Right ventricle myocardium superior (tissue), 1 donor: ENCODE results near the gene ITGB8. TPM values are rescaled to one million over a fixed set of nuclear protein-coding genes. Genes with fewer than 3 reads are reported as not detected.

Source experiments
- ATAC-seq: fragments of 200-7000 bp; cut with Tn5 transposase; one replicate; pipeline ENCODE4 v1.9.1; 2020; ENCODE audit warnings: mild to moderate bottlenecking; ENCODE audit not compliant: poor library complexity
- DNase-seq: peaks from one replicate; pipeline ENCODE4 v3.0.0-alpha.2; 2020
- intact Hi-C: fragments of 100-400 bp; cut with DNase I; formaldehyde crosslinking; loops from one replicate; pipeline ENCODE4 v1.11.2; 2022
- total RNA-seq: library from RNA; stranded (reverse); fragmentation: NEBNext Ultra II Directional; extraction: Animal tissue kit (Norgen Biotek cat#: 25700); gene quantifications from one replicate; pipeline ENCODE4 v1.2.1, GENCODE V29; 2021
- donor health status: DM: no; HTN: yes; CAD: no; lungs with severe emphysema.

Gene ITGB8
- total RNA-seq, 1 donor from 2014 or later, result 1.9 TPM

GRCh38 chr7:20305726-20306125, 25.0 kb upstream of the ITGB8 start:
- ATAC-seq (no peak), DNase-seq (no peak)
- intact Hi-C loops, result loop anchor here (10.0 kb wide), 1 partner anchor 151 kb away; no protein-coding TSS in a partner anchor

DNA sequence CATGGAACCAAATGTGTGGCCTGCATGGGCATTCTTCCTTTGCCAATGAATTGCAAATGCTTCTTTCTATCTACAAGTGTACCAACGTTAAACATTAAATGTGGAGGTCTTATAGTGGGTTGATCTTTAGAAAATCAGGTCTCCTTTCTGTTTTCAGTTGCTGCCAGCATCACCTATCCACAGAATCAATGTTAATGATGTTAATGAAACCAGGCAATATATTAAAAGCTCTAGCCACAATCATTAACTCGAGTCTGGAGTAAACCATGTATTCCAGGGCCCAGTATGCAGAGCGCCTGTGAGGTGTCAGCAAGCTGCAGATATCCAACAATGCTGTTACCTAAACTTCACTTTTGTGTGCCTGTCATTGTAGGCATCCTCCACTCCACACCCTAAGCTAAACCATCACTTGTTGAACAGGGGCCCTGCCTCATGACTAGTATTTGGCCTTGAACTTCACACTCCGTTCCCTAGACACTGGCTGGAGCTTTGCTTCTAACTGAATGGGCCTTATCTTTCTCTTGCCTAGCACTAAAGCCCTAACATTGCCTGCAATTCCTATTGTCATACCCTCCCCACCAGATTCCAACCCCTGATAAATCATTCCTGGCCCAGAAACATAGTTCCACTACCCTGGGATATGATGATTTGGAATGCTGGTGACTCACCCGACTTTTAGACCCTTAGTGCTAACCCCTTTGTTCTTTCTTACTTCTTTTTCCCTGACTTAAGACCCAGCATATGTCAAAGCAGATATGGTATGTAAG, 24.3 kb upstream of the ITGB8 start:
- ATAC-seq (no peak), DNase-seq (no peak)
- intact Hi-C loops, result loop anchor here (10.0 kb wide), 1 partner anchor 152 kb away; no protein-coding TSS in a partner anchor

- ATAC-seq (no peak), DNase-seq (no peak)
- intact Hi-C loops, result loop anchor here (10.0 kb wide), 1 partner anchor 152 kb away; no protein-coding TSS in a partner anchor
These were observed 23.6 kb upstream of the ITGB8 start for GRCh38 chr7:20307119-20307518.

GRCh38 chr7:20307901-20308300, 22.8 kb upstream of the ITGB8 start:
- DNase-seq (no peak), ATAC-seq (no peak)
- intact Hi-C loops, result loop anchor here (10.0 kb wide), 1 partner anchor 153 kb away; no protein-coding TSS in a partner anchor

GRCh38 chr7:20310301-20310700, 20.4 kb upstream of the ITGB8 start:
- intact Hi-C loops, result no loop called here
- no peak for ATAC-seq

GRCh38 chr7:20310963-20311742, 19.5 kb upstream of the ITGB8 start:
- intact Hi-C loops, result no loop called here
- no peak for ATAC-seq

More at GRCh38 chr7:20310301-20310700, 20.4 kb upstream of the ITGB8 start:
- no peak for DNase-seq

GRCh38 chr7:20311743-20312042, 19.0 kb upstream of the ITGB8 start:
- ATAC-seq (no peak), DNase-seq (no peak)
- intact Hi-C loops, result no loop called here

More at GRCh38 chr7:20310963-20311742, 19.5 kb upstream of the ITGB8 start:
- DNase-seq, result no peak

- ATAC-seq, result no peak
These were observed 18.1 kb upstream of the ITGB8 start for GRCh38 chr7:20312562-20312961.

DNA sequence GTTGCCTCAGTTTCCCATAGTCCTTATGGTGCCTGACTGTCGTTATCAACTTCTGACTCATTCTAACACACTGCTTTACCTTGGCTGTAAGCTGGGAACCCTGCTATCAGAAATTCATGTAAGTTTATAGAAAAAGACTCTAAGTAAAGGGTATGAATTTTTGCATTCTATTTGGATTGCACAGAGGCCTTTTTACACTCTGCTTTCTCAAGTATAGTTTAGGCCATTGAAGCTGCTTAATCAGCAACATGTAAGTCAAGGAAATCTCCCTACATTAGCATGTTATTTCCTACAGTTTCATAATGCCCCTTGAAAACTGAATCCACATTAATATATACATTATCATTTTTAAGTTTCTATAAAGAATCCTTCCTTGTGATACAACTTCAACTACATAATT, 17.1 kb upstream of the ITGB8 start:
- no peak for ATAC-seq
- no peak for DNase-seq
- intact Hi-C loops, result no loop called here

More at GRCh38 chr7:20312562-20312961, 18.1 kb upstream of the ITGB8 start:
- intact Hi-C loops, result no loop called here
- no peak for DNase-seq

DNA sequence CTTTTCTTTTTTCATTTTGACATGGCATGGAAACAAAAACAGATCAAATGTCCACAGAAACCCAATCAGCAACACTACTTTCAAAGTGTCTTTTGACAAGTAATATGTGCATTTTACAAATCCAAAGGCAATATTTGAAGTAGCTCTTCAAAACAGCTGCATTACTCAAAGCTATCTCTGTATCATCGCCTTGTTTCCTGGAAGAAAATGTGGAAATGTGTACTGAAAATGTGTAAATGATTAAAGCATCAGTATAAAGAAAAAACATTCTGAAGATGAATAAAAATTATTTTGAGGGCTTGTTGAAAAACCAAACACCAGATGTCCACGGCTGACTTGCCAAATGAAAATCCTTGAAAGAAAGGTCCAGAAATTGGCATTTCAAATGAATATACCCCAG, 16.5 kb upstream of the ITGB8 start:
- DNase-seq (no peak), ATAC-seq (no peak)
- intact Hi-C loops, result no loop called here

GRCh38 chr7:20316706-20317105, 14.0 kb upstream of the ITGB8 start:
- no peak for DNase-seq
- intact Hi-C loops, result no loop called here
- no peak for ATAC-seq

DNA sequence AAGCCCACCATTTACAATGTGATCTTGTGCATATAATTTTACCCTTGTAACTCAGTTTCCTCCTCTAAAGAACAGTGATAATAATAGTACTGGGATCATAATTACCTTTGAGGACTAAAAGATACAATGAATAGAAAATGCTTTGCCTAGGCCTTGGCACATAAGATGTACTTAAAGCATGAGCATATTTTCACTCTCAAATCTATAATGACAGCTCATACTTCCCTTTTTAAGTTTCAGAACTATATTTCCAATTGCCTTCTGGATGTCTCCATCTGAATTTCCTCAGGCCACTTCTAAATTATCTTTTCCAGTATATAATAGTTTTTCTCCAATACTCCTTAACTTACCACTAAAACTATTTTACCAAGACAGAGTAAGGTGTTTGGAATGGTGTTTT, 13.3 kb upstream of the ITGB8 start:
- intact Hi-C loops, result no loop called here
- no peak for ATAC-seq
- no peak for DNase-seq

DNA sequence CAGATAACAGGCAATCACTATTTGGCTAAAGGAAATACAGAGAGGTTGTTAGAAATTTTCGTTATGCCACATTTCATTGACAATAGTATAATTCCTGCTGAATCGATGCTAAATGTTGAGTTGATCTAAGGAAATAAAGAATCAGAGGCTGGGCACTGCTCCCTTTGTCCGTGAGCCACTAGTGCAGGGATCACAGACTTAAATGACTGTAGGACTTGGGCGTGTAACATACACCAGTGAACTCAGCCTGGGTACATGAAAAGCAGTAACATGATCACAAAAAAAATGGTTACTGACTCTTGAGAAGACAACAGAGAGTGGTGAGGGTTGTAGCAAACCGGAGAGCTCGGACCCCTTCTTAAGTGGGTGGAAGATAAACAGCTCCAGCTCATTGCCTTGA, 11.8 kb upstream of the ITGB8 start:
- intact Hi-C loops, result no loop called here
- ATAC-seq (no peak), DNase-seq (no peak)

DNA sequence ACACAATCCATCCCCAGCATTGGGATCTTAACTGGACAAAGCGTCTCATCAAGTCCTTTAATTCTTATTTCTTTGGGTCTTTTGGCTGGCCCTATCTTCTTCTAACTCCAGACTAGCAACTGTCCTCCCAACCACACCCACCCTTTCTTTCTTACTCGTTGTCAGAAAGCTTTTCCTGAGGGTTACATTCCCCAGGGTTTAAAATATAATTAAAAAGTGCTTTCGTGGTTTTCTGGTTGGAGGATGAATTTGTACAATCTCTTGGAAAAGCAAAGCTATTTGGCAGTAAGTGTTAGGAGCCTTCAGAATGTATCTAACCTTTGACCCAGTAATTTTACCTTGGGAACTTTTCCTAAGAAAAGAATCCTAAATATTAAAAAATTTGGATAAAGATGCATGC, 10.4 kb upstream of the ITGB8 start:
- intact Hi-C loops, result no loop called here
- no peak for ATAC-seq
- DNase-seq, result no peak

GRCh38 chr7:20320786-20321185, 9.9 kb upstream of the ITGB8 start:
- intact Hi-C loops, result no loop called here

GRCh38 chr7:20323595-20323994, 7.1 kb upstream of the ITGB8 start:
- intact Hi-C loops, result no loop called here
- no peak for DNase-seq
- ATAC-seq, result no peak

More at GRCh38 chr7:20320786-20321185, 9.9 kb upstream of the ITGB8 start:
- DNase-seq (no peak), ATAC-seq (no peak)

DNA sequence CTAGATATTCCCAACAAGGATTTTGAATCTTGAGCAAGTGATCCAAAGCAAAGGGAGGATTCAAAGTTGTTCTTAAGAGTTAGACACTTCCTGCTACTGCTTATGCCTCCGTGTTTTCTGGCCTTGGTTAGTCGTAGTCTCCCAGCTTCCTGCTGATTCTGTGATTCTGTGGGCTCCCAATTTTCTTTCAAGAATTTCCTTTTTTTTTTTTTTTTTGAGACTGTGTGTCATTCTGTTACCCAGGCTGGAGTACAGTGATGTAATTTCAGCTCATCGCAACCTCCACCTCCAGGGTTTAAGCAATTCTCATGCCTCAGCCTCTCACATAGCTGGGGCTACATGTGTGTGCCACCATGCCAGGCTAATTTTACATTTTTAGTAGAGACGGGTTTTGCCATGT, 4.4 kb upstream of the ITGB8 start:
- ATAC-seq, result no peak
- DNase-seq, result no peak
- intact Hi-C loops, result no loop called here

DNA sequence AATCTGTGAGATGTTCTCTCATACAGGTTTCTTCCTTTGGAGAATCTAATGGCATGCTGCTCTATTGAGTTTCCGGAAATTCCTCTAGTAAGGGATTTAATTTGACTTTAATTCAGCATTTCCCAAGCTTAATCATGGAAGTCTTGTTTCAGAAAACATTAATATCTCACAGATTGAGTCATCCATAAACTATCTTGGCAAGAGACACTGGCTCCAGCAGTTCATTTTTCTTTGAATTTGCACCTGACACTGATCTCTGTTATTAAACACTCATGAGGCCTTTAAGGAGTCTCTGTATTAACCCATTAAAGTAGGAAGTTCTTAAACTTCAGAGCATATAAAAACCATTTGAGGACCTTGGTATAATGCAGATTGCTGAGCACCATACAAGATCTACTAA, 3.6 kb upstream of the ITGB8 start:
- intact Hi-C loops, result no loop called here
- DNase-seq (no peak), ATAC-seq (no peak)

GRCh38 chr7:20328027-20328426, 2.7 kb upstream of the ITGB8 start:
- intact Hi-C loops, result no loop called here
- DNase-seq (no peak), ATAC-seq (no peak)

DNA sequence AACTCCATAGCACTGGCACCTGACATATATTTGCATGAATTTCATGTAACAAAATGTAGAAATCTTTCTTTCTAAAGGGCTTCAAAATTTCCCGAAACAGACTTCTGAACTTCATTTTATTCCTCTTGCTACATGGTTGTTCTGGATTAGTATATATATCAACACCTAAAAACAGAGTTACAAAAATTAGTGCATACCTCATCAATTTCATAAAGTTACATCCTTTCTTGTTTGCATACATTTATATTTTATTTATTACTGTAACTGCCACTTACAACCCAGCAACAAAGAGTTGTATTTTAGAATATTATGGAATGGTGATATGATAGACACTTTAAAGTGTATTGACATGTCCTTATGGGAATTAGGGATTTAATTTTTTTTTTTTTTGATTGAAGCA, 2.0 kb upstream of the ITGB8 start:
- intact Hi-C loops, result no loop called here
- no peak for ATAC-seq
- no peak for DNase-seq
